HepG2 (cell line): ENCODE results near the gene EPO. TPM values are rescaled to one million over a fixed set of nuclear protein-coding genes. Genes with fewer than 3 reads are reported as not detected.

ENCODE experiments used
- CREB3 ChIP-seq: sonication (generic); formaldehyde crosslinking; IDR thresholded peaks from 2 replicates; pipeline ENCODE4 v1.5.0; 2020; ENCODE audit warnings: missing genetic modification reagents
- CREBL2 ChIP-seq: sonication (generic); formaldehyde crosslinking; IDR thresholded peaks from 2 replicates; pipeline ENCODE4 v1.8.1; 2023; ENCODE audit warnings: missing genetic modification reagents, mild to moderate bottlenecking, borderline replicate concordance
- ELF3 ChIP-seq: IDR thresholded peaks from 2 replicates; pipeline ENCODE4 v1.6.1; 2016; ENCODE audit warnings: missing genetic modification reagents, missing compliant biosample characterization
- FOXJ3 ChIP-seq: sonication (generic); formaldehyde crosslinking; IDR thresholded peaks from 2 replicates; pipeline ENCODE4 v1.4.0; 2020; ENCODE audit warnings: missing genetic modification reagents, mild to moderate bottlenecking, borderline replicate concordance
- GTF3A ChIP-seq: sonication (generic); formaldehyde crosslinking; conservative IDR thresholded peaks from 2 replicates; pipeline ENCODE4 v1.4.0; 2020; ENCODE audit warnings: mild to moderate bottlenecking, missing genetic modification reagents
- HINFP ChIP-seq: sonication (generic); formaldehyde crosslinking; IDR thresholded peaks from 2 replicates; pipeline ENCODE4 v1.4.0; 2020; ENCODE audit warnings: low read depth, mild to moderate bottlenecking, missing genetic modification reagents
- KDM2A ChIP-seq: sonication (generic); formaldehyde crosslinking; IDR thresholded peaks from 2 replicates; pipeline ENCODE4 v1.4.0; 2020; ENCODE audit warnings: low read depth, missing genetic modification reagents, borderline replicate concordance
- MAF1 ChIP-seq: sonication (generic); formaldehyde crosslinking; IDR thresholded peaks from 2 replicates; pipeline ENCODE4 v1.5.0; 2020; ENCODE audit warnings: missing genetic modification reagents, borderline replicate concordance
- MAFK ChIP-seq, 2 experiments: IDR thresholded peaks in 1 of 2; conservative IDR thresholded peaks in 1 of 2; 2 replicates each; pipeline ENCODE4 v1.6.1; 2011; ENCODE audit warnings: improper control_type of control experiment in 2 of 2, low read length in 2 of 2
- RXRB ChIP-seq: IDR thresholded peaks from 2 replicates; pipeline ENCODE4 v1.6.1; 2016; ENCODE audit warnings: borderline replicate concordance, missing genetic modification reagents, missing compliant biosample characterization
- SALL1 ChIP-seq: sonication (generic); formaldehyde crosslinking; IDR thresholded peaks from 2 replicates; pipeline ENCODE4 v1.8.0; 2022; ENCODE audit warnings: mild to moderate bottlenecking, missing genetic modification reagents
- SRY ChIP-seq: sonication (generic); formaldehyde crosslinking; IDR thresholded peaks from 2 replicates; pipeline ENCODE4 v1.8.0; 2022; ENCODE audit warnings: mild to moderate bottlenecking, missing genetic modification reagents
- THAP9 ChIP-seq: sonication (generic); formaldehyde crosslinking; IDR thresholded peaks from 2 replicates; pipeline ENCODE4; 2020; ENCODE audit warnings: missing genetic modification reagents, mild to moderate bottlenecking, borderline replicate concordance
- ZNF33B ChIP-seq: sonication (generic); formaldehyde crosslinking; IDR thresholded peaks from 2 replicates; pipeline ENCODE4 v1.5.1; 2020; ENCODE audit warnings: mild to moderate bottlenecking, missing genetic modification reagents
- ZNF574 ChIP-seq: sonication (generic); formaldehyde crosslinking; IDR thresholded peaks from 2 replicates; pipeline ENCODE4 v1.4.0; 2020; ENCODE audit warnings: missing genetic modification reagents
- ZNF598 ChIP-seq: sonication (generic); formaldehyde crosslinking; IDR thresholded peaks from 2 replicates; pipeline ENCODE4 v1.5.1; 2020; ENCODE audit warnings: mild to moderate bottlenecking, missing genetic modification reagents, borderline replicate concordance
- ZXDC ChIP-seq: sonication (generic); formaldehyde crosslinking; IDR thresholded peaks from 2 replicates; pipeline ENCODE4 v1.5.0; 2020; ENCODE audit warnings: mild to moderate bottlenecking, missing genetic modification reagents
- polyA plus RNA-seq, 8 experiments: library from polyadenylated mRNA; depleted of rRNA in 3 of 8; stranded (reverse) in 7 of 8; unstranded in 1 of 8; fragments of >200 nt; fragmentation: Illumina TruSeq in 4 of 8; extraction: Trizol in 4 of 8; gene quantifications; 2 replicates each; pipeline versions ENCODE4 v1.2.1 to v1.2.3, GENCODE V29; 2011 to 2016; ENCODE audit warnings: low read depth in 4 of 8, missing spikeins in 1 of 8, mixed read lengths in 1 of 8; ENCODE audit not compliant: insufficient read depth in 1 of 8
- total RNA-seq, 5 experiments: library from RNA; depleted of rRNA; stranded (reverse); fragments of >200 nt; fragmentation: Illumina TruSeq; extraction: Trizol; gene quantifications; 2 replicates each; pipeline ENCODE4 v1.2.3, GENCODE V29; 2016; ENCODE audit warnings: low read depth in 1 of 5

The EPO gene
- total and polyA plus RNA-seq, 2 of the 13 experiments (the other 11 are each of a cell fraction or from before 2014, with no cell fraction given): 10.3 to 25.7 TPM

- TF ChIP-seq ZNF574 (CRISPR knock-in tag): no peak
- TF ChIP-seq HINFP (CRISPR knock-in tag): peak; percentile 67; the same call in 1 of the 2 replicates
- no peak for TF ChIP-seq MAFK (conservative IDR thresholded peaks at IDR 0.05 in 1 of 2, IDR thresholded peaks at IDR 0.05 in 1 of 2; ENCODE audit: low read length in 2 of 2)
- TF ChIP-seq FOXJ3 (CRISPR knock-in tag): no peak
- no peak for TF ChIP-seq MAF1 (CRISPR knock-in tag)
- peak; percentile 90 for TF ChIP-seq RXRB (CRISPR knock-in tag)
- TF ChIP-seq SALL1 (CRISPR knock-in tag): peak; percentile 77
- no peak for TF ChIP-seq THAP9 (CRISPR knock-in tag)
- TF ChIP-seq SRY: no peak
- TF ChIP-seq GTF3A (CRISPR knock-in tag): no peak
- TF ChIP-seq KDM2A: peak; percentile 57; the same call in 1 of the 2 replicates
- no peak for TF ChIP-seq CREB3 (CRISPR knock-in tag)
- TF ChIP-seq ZNF33B (CRISPR knock-in tag): no peak
- TF ChIP-seq ZXDC (CRISPR knock-in tag): no peak
- TF ChIP-seq CREBL2 (CRISPR knock-in tag): no peak
- TF ChIP-seq ZNF598 (CRISPR knock-in tag): 0 out of 2 replicates have a peak, but pooled peaks have one; percentile 59
- peak; percentile 54; the same call in 1 of the 2 replicates for TF ChIP-seq ELF3
These were observed 3.5 kb downstream of the EPO start (continued) for GRCh38 chr7:100723732-100724275.
